T-cell (primary cell): ENCODE data around the gene PDLIM4. TPM values are rescaled to one million over a fixed set of nuclear protein-coding genes. Genes with fewer than 3 reads are reported as not detected.

ENCODE experiments used
- ATAC-seq, 4 experiments: fragments of 200-7000 bp in 3 of 4; fragments of 150-1000 bp in 1 of 4; cut with Tn5 transposase; replicated peaks in 1 of 4; 1 replicate in 3 of 4; 2 replicates in 1 of 4; pipeline ENCODE4 v1.10.0; 2021; ENCODE audit warnings: moderate library complexity in 3 of 4, mild to moderate bottlenecking in 2 of 4, moderate number of reproducible peaks in 1 of 4
- CTCF ChIA-PET, 2 donors: fragments of 300-600 bp; sonication (Branson Sonifier 250); formaldehyde crosslinking; loops; one replicate each; lab custom pipeline; 2022; ENCODE audit warnings: antibody characterized with exemption in 2 of 2; lab: Charles Lee
- POLR2A ChIA-PET, 2 donors: fragments of 300-600 bp; sonication (Branson Sonifier 250); formaldehyde crosslinking; loops; one replicate each; lab custom pipeline; 2022; ENCODE audit warnings: antibody characterized with exemption in 2 of 2; lab: Charles Lee
- DNase-seq, 35 experiments: peaks; one replicate each; pipeline versions ENCODE4 v3.0.0 to v3.0.0-alpha.2; 2013 to 2023
- H3K27ac ChIP-seq: one replicate; pipeline ENCODE4 v1.5.1; 2013; ENCODE audit warnings: low read length
- H3K27me3 ChIP-seq, 2 experiments: replicated peaks in 1 of 2; 1 replicate in 1 of 2; 2 replicates in 1 of 2; pipeline versions ENCODE4 v1.6.1 to v1.7.0; 2013; ENCODE audit warnings: low read length in 1 of 2, mixed read lengths in 1 of 2; ENCODE audit not compliant: control insufficient read depth in 2 of 2, insufficient read depth in 2 of 2; ENCODE audit errors: extremely low read depth in 1 of 2
- H3K36me3 ChIP-seq, 2 donors: 1 replicate in 1 of 2; 2 replicates in 1 of 2; pipeline versions ENCODE4 v1.6.1 to v1.7.0; 2013; ENCODE audit warnings: low read length in 1 of 2; ENCODE audit not compliant: control insufficient read depth in 2 of 2, insufficient read depth in 1 of 2; ENCODE audit errors: extremely low read depth in 1 of 2
- H3K4me1 ChIP-seq, 2 experiments: 1 replicate in 1 of 2; 2 replicates in 1 of 2; pipeline versions ENCODE4 v1.6.1 to v1.7.0; 2013; ENCODE audit warnings: low read length in 2 of 2, mixed read lengths in 1 of 2; ENCODE audit not compliant: insufficient read depth in 2 of 2, control insufficient read depth in 1 of 2; ENCODE audit errors: extremely low read depth in 1 of 2
- H3K4me3 ChIP-seq, 2 donors: 1 replicate in 1 of 2; 2 replicates in 1 of 2; pipeline versions ENCODE4 v1.5.1 to v1.7.0; 2013; ENCODE audit warnings: mild to moderate bottlenecking in 2 of 2, low read length in 1 of 2, moderate library complexity in 1 of 2; ENCODE audit not compliant: control insufficient read depth in 1 of 2; ENCODE audit errors: extremely low read depth in 1 of 2
- H3K9me3 ChIP-seq: 2 replicates; pipeline ENCODE4 v1.7.0; 2013
- H3K27ac Mint-ChIP-seq, 2 donors: one replicate each; pipeline ENCODE4 v1.8.0; 2020 to 2021; ENCODE audit warnings: mild to moderate bottlenecking in 2 of 2, mixed read lengths in 2 of 2
- H3K27me3 Mint-ChIP-seq, 2 donors: one replicate each; pipeline ENCODE4 v1.8.0; 2021 to 2022; ENCODE audit warnings: mixed read lengths in 2 of 2
- H3K36me3 Mint-ChIP-seq: one replicate; pipeline ENCODE4 v1.8.0; 2021; ENCODE audit warnings: mixed read lengths
- H3K4me1 Mint-ChIP-seq, 3 donors: one replicate each; pipeline ENCODE4 v1.8.0; 2020 to 2022; ENCODE audit warnings: mixed read lengths in 3 of 3, mild to moderate bottlenecking in 1 of 3
- H3K4me3 Mint-ChIP-seq, 3 donors: one replicate each; pipeline ENCODE4 v1.8.0; 2020 to 2022; ENCODE audit warnings: mild to moderate bottlenecking in 3 of 3, mixed read lengths in 3 of 3, moderate library complexity in 3 of 3
- H3K9me3 Mint-ChIP-seq, 3 donors: one replicate each; pipeline ENCODE4 v1.8.0; 2020 to 2022; ENCODE audit warnings: mixed read lengths in 3 of 3
- WGBS: methylation state at CpG from one replicate; pipeline ENCODE4 v1.1.5; 2013; ENCODE audit warnings: missing lambda C conversion rate; ENCODE audit not compliant: insufficient coverage; 5-methylcytosine and 5-hydroxymethylcytosine counted together
- total RNA-seq, 35 experiments: library from RNA in 6 of 35; stranded (reverse) in 6 of 35; fragments of 120-200 nt in 1 of 35; gene quantifications; one replicate each; pipeline versions ENCODE4 v1.2.1 to v1.2.4 and lab custom pipeline; 2013 to 2026

The PDLIM4 gene
- total RNA-seq, 5 donors from 2014 or later (not counting 1 experiment from before 2014, with no cell fraction given): not detected

GRCh38 chr5:132243366-132243977 lies 14.0 kb upstream of the PDLIM4 start:
- peaks cover 14 to 19% of the 10 kb centered on the region in 2 donors for H3K27me3 Mint-ChIP-seq
- WGBS: 67% methylated on average over 1 of the region's 3 CpGs
- peaks cover 19 to 46% (median 20%) of the 10 kb centered on the region in 3 donors for H3K9me3 Mint-ChIP-seq
- no peaks in the 10 kb centered on the region for H3K4me1 Mint-ChIP-seq
- no peak overlapping the region for H3K27ac ChIP-seq
- peaks cover 0 to 13% of the 10 kb centered on the region in 2 experiments for H3K27me3 ChIP-seq
- DNase-seq: no peak
- no peaks in the 10 kb centered on the region for H3K9me3 ChIP-seq
- no peak overlapping the region for H3K4me3 Mint-ChIP-seq
- peaks cover 16% of the 10 kb centered on the region for H3K36me3 Mint-ChIP-seq
- no peak for ATAC-seq
- H3K4me3 ChIP-seq: no peak overlapping the region
- POLR2A ChIA-PET: no interaction called here
- CTCF ChIA-PET: interaction anchor here in 1 of 2 donors (0.6 kb wide), 1 partner anchor 268 kb away, joined by 3 read pairs; no protein-coding TSS in a partner anchor
- H3K36me3 ChIP-seq: no peaks in the 10 kb centered on the region
- no peak overlapping the region for H3K27ac Mint-ChIP-seq
- H3K4me1 ChIP-seq: no peaks in the 10 kb centered on the region

- ChIA-PET CTCF (no interaction called here), POLR2A (no interaction called here)
- H3K27ac Mint-ChIP-seq: no peak overlapping the region
- Histone ChIP-seq H3K9me3 (no peaks in the 10 kb centered on the region), H3K36me3 (no peaks in the 10 kb centered on the region), H3K4me3 (no peak overlapping the region), H3K27ac (no peak overlapping the region), H3K27me3 (peaks cover 0 to 12% of the 10 kb centered on the region in 2 experiments), H3K4me1 (no peaks in the 10 kb centered on the region)
- peaks cover 16% of the 10 kb centered on the region for H3K36me3 Mint-ChIP-seq
- WGBS: no CpG with 5 or more reads among the region's 1 CpG
- peaks cover 14 to 19% of the 10 kb centered on the region in 2 donors for H3K27me3 Mint-ChIP-seq
- peaks cover 19 to 46% (median 20%) of the 10 kb centered on the region in 3 donors for H3K9me3 Mint-ChIP-seq
- DNase-seq (no peak), ATAC-seq (no peak)
- H3K4me1 Mint-ChIP-seq: no peaks in the 10 kb centered on the region
- H3K4me3 Mint-ChIP-seq: no peak overlapping the region
Observed at GRCh38 chr5:132245593-132245992, 11.9 kb upstream of the PDLIM4 start.

GRCh38 chr5:132246806-132247205 lies 10.7 kb upstream of the PDLIM4 start:
- H3K4me1 ChIP-seq: no peaks in the 10 kb centered on the region
- Mint-ChIP-seq H3K27ac (no peak overlapping the region), H3K36me3 (peaks cover 16% of the 10 kb centered on the region), H3K9me3 (peaks cover 15 to 37% (median 19%) of the 10 kb centered on the region in 3 donors), H3K4me1 (no peaks in the 10 kb centered on the region), H3K27me3 (peaks cover 14 to 19% of the 10 kb centered on the region in 2 donors), H3K4me3 (no peak overlapping the region)
- H3K9me3 ChIP-seq: no peaks in the 10 kb centered on the region
- ChIA-PET CTCF (interaction anchor here in 1 of 2 donors (0.6 to 1.2 kb wide), 2 partner anchors 9 to 254 kb away, joined by 3 read pairs; no protein-coding TSS in a partner anchor), POLR2A (no interaction called here)
- no peak for DNase-seq
- ATAC-seq: no peak
- H3K27me3 ChIP-seq: peaks cover 0 to 19% of the 10 kb centered on the region in 2 experiments
- no peak overlapping the region for H3K27ac ChIP-seq
- H3K36me3 ChIP-seq: no peaks in the 10 kb centered on the region
- H3K4me3 ChIP-seq: no peak overlapping the region

GRCh38 chr5:132250547-132250946 lies 6.9 kb upstream of the PDLIM4 start:
- Histone ChIP-seq H3K36me3 (no peaks in the 10 kb centered on the region), H3K4me1 (no peaks in the 10 kb centered on the region), H3K4me3 (no peak overlapping the region), H3K9me3 (no peaks in the 10 kb centered on the region), H3K27me3 (peaks cover 0 to 29% of the 10 kb centered on the region in 2 experiments), H3K27ac (no peak overlapping the region)
- no peaks in the 10 kb centered on the region for H3K4me1 Mint-ChIP-seq
- H3K36me3 Mint-ChIP-seq: no peaks in the 10 kb centered on the region
- DNase-seq (no peak), ATAC-seq (no peak)
- 94% methylated on average over 2 of the region's 2 CpGs for WGBS
- no peak overlapping the region for H3K27ac Mint-ChIP-seq
- no peak overlapping the region for H3K4me3 Mint-ChIP-seq
- ChIA-PET CTCF (interaction anchor here in 1 of 2 donors (1.0 kb wide), 1 partner anchor 18 kb away, joined by 3 read pairs; no protein-coding TSS in a partner anchor), POLR2A (interaction anchor here in 1 of 2 donors (0.5 kb wide), 1 partner anchor 14 kb away, joined by 4 read pairs; no protein-coding TSS in a partner anchor)
- peaks cover 0 to 4% of the 10 kb centered on the region in 2 donors for H3K27me3 Mint-ChIP-seq
- H3K9me3 Mint-ChIP-seq: peaks cover 2 to 17% (median 5%) of the 10 kb centered on the region in 3 donors

GRCh38 chr5:132251220-132251725 lies 6.2 kb upstream of the PDLIM4 start:
- H3K27me3 ChIP-seq: peaks cover 0 to 32% of the 10 kb centered on the region in 2 experiments
- no peaks in the 10 kb centered on the region for H3K36me3 Mint-ChIP-seq
- no peaks in the 10 kb centered on the region for H3K4me1 Mint-ChIP-seq
- no peaks in the 10 kb centered on the region for H3K4me1 ChIP-seq
- H3K4me3 Mint-ChIP-seq: no peak overlapping the region
- H3K27ac ChIP-seq: no peak overlapping the region
- H3K4me3 ChIP-seq: no peak overlapping the region
- DNase-seq: peak in 1 of 35 experiments; percentile 17
- no peaks in the 10 kb centered on the region for H3K9me3 ChIP-seq
- no peaks in the 10 kb centered on the region for H3K36me3 ChIP-seq
- H3K27me3 Mint-ChIP-seq: peaks cover 5 to 8% of the 10 kb centered on the region in 2 donors
- ChIA-PET POLR2A (interaction anchor here in 1 of 2 donors (0.5 kb wide), 1 partner anchor 14 kb away, joined by 4 read pairs; no protein-coding TSS in a partner anchor), CTCF (interaction anchor here in 1 of 2 donors (1.0 kb wide), 1 partner anchor 17 kb away, joined by 3 read pairs; no protein-coding TSS in a partner anchor)
- H3K9me3 Mint-ChIP-seq: peaks cover 0 to 10% (median 2%) of the 10 kb centered on the region in 3 donors
- no peak for ATAC-seq
- 75% methylated on average over 7 of the region's 10 CpGs for WGBS
- no peak overlapping the region for H3K27ac Mint-ChIP-seq

GRCh38 chr5:132253008-132253441 lies 4.5 kb upstream of the PDLIM4 start:
- ChIA-PET CTCF (interaction anchor here in 1 of 2 donors (0.9 kb wide), 1 partner anchor 15 kb away, joined by 3 read pairs; no protein-coding TSS in a partner anchor), POLR2A (no interaction called here)
- Mint-ChIP-seq H3K9me3 (no peaks in the 10 kb centered on the region), H3K4me1 (no peaks in the 10 kb centered on the region), H3K4me3 (no peak overlapping the region), H3K27ac (no peak overlapping the region), H3K27me3 (peaks cover 13 to 16% of the 10 kb centered on the region in 2 donors), H3K36me3 (no peaks in the 10 kb centered on the region)
- Histone ChIP-seq H3K27ac (no peak overlapping the region), H3K4me3 (no peak overlapping the region), H3K4me1 (peaks cover 0 to 8% of the 10 kb centered on the region in 2 experiments), H3K27me3 (peaks cover 0 to 46% of the 10 kb centered on the region in 2 experiments), H3K9me3 (no peaks in the 10 kb centered on the region), H3K36me3 (no peaks in the 10 kb centered on the region)
- ATAC-seq: no peak
- no peak for DNase-seq
- WGBS: 83% methylated on average over 1 of the region's 4 CpGs
